Measurements from ENCODE around the gene DNAAF8.

DNAAF8 gene

GRCh38 chr16:4778050-4778392, 43.7 kb downstream of the DNAAF8 start:
- no peak overlapping the region for H3K27ac ChIP-seq (ENCODE audit: low read length, poor library complexity, severe bottlenecking)
- no peaks in the 10 kb centered on the region for H3K36me3 ChIP-seq (ENCODE audit: control insufficient read depth in 1 of 2, insufficient read depth in 2 of 2, low read depth in 1 of 2, low read length in 2 of 2)
- no peak overlapping the region for H2BK120ac ChIP-seq (ENCODE audit: low read depth, low read length)
- DNase-seq, result no peak
- no peaks in the 10 kb centered on the region for H3K4me1 ChIP-seq (ENCODE audit: control insufficient read depth, insufficient read depth, low read depth, low read length)
- no peaks in the 10 kb centered on the region for H3K27me3 ChIP-seq (ENCODE audit: control insufficient read depth in 1 of 2, insufficient read depth in 1 of 2, low read length in 2 of 2)
- H3K4ac ChIP-seq (ENCODE audit: low read depth in 1 of 2, low read length in 2 of 2), result no peak overlapping the region
- no peaks in the 10 kb centered on the region for H3K79me1 ChIP-seq (replicated peaks; ENCODE audit: low read length, poor library complexity, severe bottlenecking)
- H3K23ac ChIP-seq (ENCODE audit: low read length in 2 of 2), result no peak overlapping the region
- H2BK15ac ChIP-seq (ENCODE audit: low read depth, poor library complexity, severe bottlenecking), result no peak overlapping the region
- H3K4me3 ChIP-seq (ENCODE audit: insufficient read depth in 1 of 2, low read depth in 1 of 2, low read length in 2 of 2), result no peak overlapping the region
- no peak overlapping the region for H3K18ac ChIP-seq (ENCODE audit: low read depth in 1 of 2, low read length in 2 of 2)
- no peak overlapping the region for H3K14ac ChIP-seq (ENCODE audit: low read length in 2 of 2)
- H3K4me2 ChIP-seq (ENCODE audit: low read length, poor library complexity, severe bottlenecking), result no peak overlapping the region
- H3K9ac ChIP-seq (ENCODE audit: low read length), result no peak overlapping the region
- H4K91ac ChIP-seq (ENCODE audit: low read length), result no peak overlapping the region
- H2AK5ac ChIP-seq (ENCODE audit: low read length, severe bottlenecking), result no peak overlapping the region
- no peak overlapping the region for H4K8ac ChIP-seq (ENCODE audit: low read length)
- WGBS, result 91% methylated on average over 5 of the region's 5 CpGs
- no peak overlapping the region for H2BK12ac ChIP-seq (ENCODE audit: low read length in 2 of 2)
- no peaks in the 10 kb centered on the region for H3K9me3 ChIP-seq (ENCODE audit: control insufficient read depth, low read length)
- no peak overlapping the region for H2BK5ac ChIP-seq (ENCODE audit: low read depth, low read length, poor library complexity, severe bottlenecking)
- no peak overlapping the region for H2AFZ ChIP-seq (ENCODE audit: low read depth, low read length)

- Histone ChIP-seq H2BK12ac (ENCODE audit: low read length in 2 of 2) (no peak overlapping the region), H3K4ac (ENCODE audit: low read depth in 1 of 2, low read length in 2 of 2) (no peak overlapping the region), H3K23ac (ENCODE audit: low read length in 2 of 2) (no peak overlapping the region), H3K27me3 (ENCODE audit: control insufficient read depth in 1 of 2, insufficient read depth in 1 of 2, low read length in 2 of 2) (peaks cover 0 to 5% of the 10 kb centered on the region in 2 experiments), H2AK5ac (ENCODE audit: low read length, severe bottlenecking) (no peak overlapping the region), H3K4me2 (ENCODE audit: low read length, poor library complexity, severe bottlenecking) (no peak overlapping the region), H3K27ac (ENCODE audit: low read length, poor library complexity, severe bottlenecking) (no peak overlapping the region), H3K4me3 (ENCODE audit: insufficient read depth in 1 of 2, low read depth in 1 of 2, low read length in 2 of 2) (no peak overlapping the region), H2AFZ (ENCODE audit: low read depth, low read length) (no peak overlapping the region), H3K9me3 (ENCODE audit: control insufficient read depth, low read length) (no peaks in the 10 kb centered on the region), H3K4me1 (ENCODE audit: control insufficient read depth, insufficient read depth, low read depth, low read length) (no peaks in the 10 kb centered on the region), H3K36me3 (ENCODE audit: control insufficient read depth in 1 of 2, insufficient read depth in 2 of 2, low read depth in 1 of 2, low read length in 2 of 2) (no peaks in the 10 kb centered on the region), H3K79me1 (replicated peaks; ENCODE audit: low read length, poor library complexity, severe bottlenecking) (no peaks in the 10 kb centered on the region), H3K9ac (ENCODE audit: low read length) (no peak overlapping the region), H3K14ac (ENCODE audit: low read length in 2 of 2) (no peak overlapping the region), H3K18ac (ENCODE audit: low read depth in 1 of 2, low read length in 2 of 2) (no peak overlapping the region), H2BK5ac (ENCODE audit: low read depth, low read length, poor library complexity, severe bottlenecking) (no peak overlapping the region), H4K91ac (ENCODE audit: low read length) (no peak overlapping the region), H2BK120ac (ENCODE audit: low read depth, low read length) (no peak overlapping the region), H4K8ac (ENCODE audit: low read length) (no peak overlapping the region), H2BK15ac (ENCODE audit: low read depth, poor library complexity, severe bottlenecking) (no peak overlapping the region)
- 72% methylated on average over 4 of the region's 4 CpGs for WGBS
- no peak for DNase-seq
Observed at GRCh38 chr16:4780235-4780634, 45.9 kb downstream of the DNAAF8 start.

- Histone ChIP-seq H2BK120ac (ENCODE audit: low read depth, low read length) (no peak overlapping the region), H3K9me3 (ENCODE audit: control insufficient read depth, low read length) (no peaks in the 10 kb centered on the region), H2BK5ac (ENCODE audit: low read depth, low read length, poor library complexity, severe bottlenecking) (no peak overlapping the region), H2AK5ac (ENCODE audit: low read length, severe bottlenecking) (no peak overlapping the region), H3K36me3 (ENCODE audit: control insufficient read depth in 1 of 2, insufficient read depth in 2 of 2, low read depth in 1 of 2, low read length in 2 of 2) (no peaks in the 10 kb centered on the region), H3K27ac (ENCODE audit: low read length, poor library complexity, severe bottlenecking) (no peak overlapping the region), H3K4me3 (ENCODE audit: insufficient read depth in 1 of 2, low read depth in 1 of 2, low read length in 2 of 2) (no peak overlapping the region), H3K4me1 (ENCODE audit: control insufficient read depth, insufficient read depth, low read depth, low read length) (peaks cover 3% of the 10 kb centered on the region), H3K79me1 (replicated peaks; ENCODE audit: low read length, poor library complexity, severe bottlenecking) (no peaks in the 10 kb centered on the region), H2AFZ (ENCODE audit: low read depth, low read length) (no peak overlapping the region), H3K14ac (ENCODE audit: low read length in 2 of 2) (no peak overlapping the region), H4K91ac (ENCODE audit: low read length) (no peak overlapping the region), H3K4me2 (ENCODE audit: low read length, poor library complexity, severe bottlenecking) (no peak overlapping the region), H2BK15ac (ENCODE audit: low read depth, poor library complexity, severe bottlenecking) (no peak overlapping the region), H2BK12ac (ENCODE audit: low read length in 2 of 2) (no peak overlapping the region), H3K9ac (ENCODE audit: low read length) (no peak overlapping the region), H3K27me3 (ENCODE audit: control insufficient read depth in 1 of 2, insufficient read depth in 1 of 2, low read length in 2 of 2) (peaks cover 0 to 12% of the 10 kb centered on the region in 2 experiments), H3K23ac (ENCODE audit: low read length in 2 of 2) (no peak overlapping the region), H4K8ac (ENCODE audit: low read length) (no peak overlapping the region), H3K18ac (ENCODE audit: low read depth in 1 of 2, low read length in 2 of 2) (no peak overlapping the region), H3K4ac (ENCODE audit: low read depth in 1 of 2, low read length in 2 of 2) (no peak overlapping the region)
- WGBS, result 92% methylated on average over 25 of the region's 25 CpGs
- no peak for DNase-seq
Observed at GRCh38 chr16:4783251-4783950, 49.1 kb downstream of the DNAAF8 start.

- 80% methylated on average over 16 of the region's 16 CpGs for WGBS
- Histone ChIP-seq H2BK120ac (ENCODE audit: low read depth, low read length) (no peak overlapping the region), H3K36me3 (ENCODE audit: control insufficient read depth in 1 of 2, insufficient read depth in 2 of 2, low read depth in 1 of 2, low read length in 2 of 2) (no peaks in the 10 kb centered on the region), H2BK12ac (ENCODE audit: low read length in 2 of 2) (no peak overlapping the region), H3K9me3 (ENCODE audit: control insufficient read depth, low read length) (no peaks in the 10 kb centered on the region), H3K4me2 (ENCODE audit: low read length, poor library complexity, severe bottlenecking) (no peak overlapping the region), H3K18ac (ENCODE audit: low read depth in 1 of 2, low read length in 2 of 2) (no peak overlapping the region), H2BK5ac (ENCODE audit: low read depth, low read length, poor library complexity, severe bottlenecking) (no peak overlapping the region), H2AFZ (ENCODE audit: low read depth, low read length) (no peak overlapping the region), H2BK15ac (ENCODE audit: low read depth, poor library complexity, severe bottlenecking) (no peak overlapping the region), H2AK5ac (ENCODE audit: low read length, severe bottlenecking) (no peak overlapping the region), H3K4me1 (ENCODE audit: control insufficient read depth, insufficient read depth, low read depth, low read length) (peaks cover 3% of the 10 kb centered on the region), H3K14ac (ENCODE audit: low read length in 2 of 2) (no peak overlapping the region), H3K4ac (ENCODE audit: low read depth in 1 of 2, low read length in 2 of 2) (no peak overlapping the region), H4K91ac (ENCODE audit: low read length) (no peak overlapping the region), H3K9ac (ENCODE audit: low read length) (no peak overlapping the region), H3K23ac (ENCODE audit: low read length in 2 of 2) (no peak overlapping the region), H3K27me3 (ENCODE audit: control insufficient read depth in 1 of 2, insufficient read depth in 1 of 2, low read length in 2 of 2) (peaks cover 0 to 15% of the 10 kb centered on the region in 2 experiments), H3K4me3 (ENCODE audit: insufficient read depth in 1 of 2, low read depth in 1 of 2, low read length in 2 of 2) (no peak overlapping the region), H3K27ac (ENCODE audit: low read length, poor library complexity, severe bottlenecking) (no peak overlapping the region), H4K8ac (ENCODE audit: low read length) (no peak overlapping the region), H3K79me1 (replicated peaks; ENCODE audit: low read length, poor library complexity, severe bottlenecking) (no peaks in the 10 kb centered on the region)
- no peak for DNase-seq
Observed at GRCh38 chr16:4783951-4784336, 49.6 kb downstream of the DNAAF8 start.
